Hematopoietic multipotent progenitor cell treated with erythropoietin and hydrocortisone succinate and interleukin-3 and kit ligand, for 4 days (in vitro differentiated cells): ENCODE measurements around the gene WDR76.

Source experiments
- DNase-seq: peaks from one replicate; pipeline ENCODE4 v3.0.0-alpha.2; 2015

The WDR76 gene

GRCh38 chr15:43915631-43916325 is 89.0 kb downstream of the WDR76 start:
- DNase-seq: no peak

- no peak for DNase-seq
Observed at GRCh38 chr15:43916326-43916660, 89.5 kb downstream of the WDR76 start.
